Gastrocnemius medialis (tissue), 4 donors: ENCODE data around the gene H2AZ2. TPM values are rescaled to one million over a fixed set of nuclear protein-coding genes. Genes with fewer than 3 reads are reported as not detected.
"Not testable (repeated sequence)": the region's sequence is repeated elsewhere in the genome, so short reads cannot be mapped to it uniquely, and the experiment has no call there.

Experiments used
- ATAC-seq, 2 donors: fragments of 150-250 bp; one replicate each; pipeline ENCODE4 v1.9.1; 2016
- DNase-seq, 2 donors: peaks; one replicate each; pipeline ENCODE4 v3.0.0-alpha.2; 2019
- H3K27ac ChIP-seq, 4 donors: fragments of 200-600 bp; sonication (generic); 1 replicate in 1 of 4; 2 replicates in 3 of 4; pipeline ENCODE4 v1.5.1; 2016 to 2018; ENCODE audit warnings: mild to moderate bottlenecking in 2 of 4, moderate library complexity in 1 of 4
- H3K27me3 ChIP-seq, 3 donors: fragments of 200-600 bp; sonication (generic) in 2 of 3; 1 replicate in 1 of 3; 2 replicates in 2 of 3; pipeline versions ENCODE4 v1.5.1 to v1.6.0; 2016 to 2019; ENCODE audit warnings: mild to moderate bottlenecking in 1 of 3, moderate library complexity in 1 of 3
- H3K36me3 ChIP-seq, 2 donors: fragments of 200-600 bp; sonication (generic) in 1 of 2; one replicate each; pipeline ENCODE4 v1.5.1; 2017 to 2018
- H3K4me1 ChIP-seq, 2 donors: fragments of 200-600 bp; sonication (generic) in 1 of 2; one replicate each; pipeline ENCODE4 v1.5.1; 2016 to 2017; ENCODE audit warnings: mild to moderate bottlenecking in 2 of 2
- H3K4me3 ChIP-seq, 4 donors: fragments of 200-600 bp; sonication (generic) in 3 of 4; 1 replicate in 1 of 4; 2 replicates in 3 of 4; pipeline ENCODE4 v1.5.1; 2016 to 2019; ENCODE audit warnings: mild to moderate bottlenecking in 2 of 4
- H3K9me3 ChIP-seq, 3 donors: fragments of 200-600 bp; sonication (generic) in 2 of 3; 1 replicate in 1 of 3; 2 replicates in 2 of 3; pipeline ENCODE4 v1.5.1; 2016 to 2019
- CTCF ChIP-seq, 5 experiments: fragments of 450-650 bp in 3 of 5; fragments of 200-600 bp in 2 of 5; sonication (generic) in 2 of 5; IDR thresholded peaks in 4 of 5; conservative IDR thresholded peaks in 1 of 5; 1 replicate in 4 of 5; 2 replicates in 1 of 5; pipeline ENCODE4 v1.5.1; 2016 to 2019; ENCODE audit warnings: antibody characterized with exemption in 5 of 5, mild to moderate bottlenecking in 3 of 5, moderate library complexity in 3 of 5
- POLR2A ChIP-seq, 2 donors: fragments of 450-650 bp; IDR thresholded peaks; one replicate each; pipeline ENCODE4 v1.6.1; 2017; ENCODE audit warnings: antibody characterized with exemption in 2 of 2, mild to moderate bottlenecking in 2 of 2, moderate library complexity in 2 of 2
- in situ Hi-C, 4 donors: fragments of 200-750 bp; cut with MboI; loops; one replicate each; pipeline versions ENCODE4 v1.15.0 to v1.8.0; 2017; ENCODE audit warnings: low sequenced_read_pairs in 4 of 4
- intact Hi-C: fragments of 100-400 bp; cut with DNase I; formaldehyde crosslinking; loops from one replicate; pipeline ENCODE4 v1.15.1; 2023; ENCODE audit warnings: low total_unique reads
- total RNA-seq, 4 donors: library from RNA; depleted of rRNA; stranded (reverse); fragments of >200 nt; gene quantifications; one replicate each; pipeline versions ENCODE4 v1.1.0 to v1.2.3, GENCODE V29; 2016

H2AZ2 gene
- total RNA-seq, 4 donors from 2014 or later = 83.0 to 147 (median 132) TPM

GRCh38 chr7:44875241-44875640, 27.4 kb upstream of the H2AZ2 start:
- intact Hi-C loops (no loop called here), in situ Hi-C loops (no loop called here)
- H3K4me1 ChIP-seq = peaks cover 17 to 34% of the 10 kb centered on the region in 2 donors
- ATAC-seq (no peak), DNase-seq (no peak)
- H3K27me3 ChIP-seq = no peaks in the 10 kb centered on the region
- no peak overlapping the region for H3K4me3 ChIP-seq
- TF ChIP-seq POLR2A (IDR thresholded peaks at IDR 0.05) (no peak), CTCF (IDR thresholded peaks at IDR 0.05 in 4 of 5, conservative IDR thresholded peaks at IDR 0.05 in 1 of 5) (no peak)
- H3K36me3 ChIP-seq = no peaks in the 10 kb centered on the region
- no peaks in the 10 kb centered on the region for H3K9me3 ChIP-seq
- H3K27ac ChIP-seq = no peak overlapping the region

- Histone ChIP-seq H3K4me3 (no peak overlapping the region), H3K27ac (no peak overlapping the region), H3K4me1 (peaks cover 4 to 17% of the 10 kb centered on the region in 2 donors), H3K27me3 (no peaks in the 10 kb centered on the region), H3K9me3 (no peaks in the 10 kb centered on the region), H3K36me3 (no peaks in the 10 kb centered on the region)
- in situ Hi-C loops (loop anchor here in 1 of 4 donors (25.0 kb wide), 1 partner anchor 265 kb away; no protein-coding TSS in a partner anchor), intact Hi-C loops (no loop called here)
- ATAC-seq (no peak), DNase-seq (no peak)
- TF ChIP-seq CTCF (IDR thresholded peaks at IDR 0.05 in 4 of 5, conservative IDR thresholded peaks at IDR 0.05 in 1 of 5) (no peak), POLR2A (IDR thresholded peaks at IDR 0.05) (no peak)
Measured at GRCh38 chr7:44872787-44873186, 24.9 kb upstream of the H2AZ2 start.

GRCh38 chr7:44871918-44872317, 24.0 kb upstream of the H2AZ2 start:
- in situ Hi-C loops = loop anchor here in 1 of 4 donors (25.0 kb wide), 1 partner anchor 265 kb away; no protein-coding TSS in a partner anchor

GRCh38 chr7:44870780-44871179, 22.9 kb upstream of the H2AZ2 start:
- H3K4me3 ChIP-seq, ATAC-seq, DNase-seq, intact Hi-C loops, H3K9me3 ChIP-seq, H3K36me3 ChIP-seq, H3K27ac ChIP-seq, H3K27me3 ChIP-seq: not testable (repeated sequence)
- in situ Hi-C loops = loop anchor here in 1 of 4 donors (25.0 kb wide), 1 partner anchor 267 kb away; no protein-coding TSS in a partner anchor
- peaks cover 17 to 18% of the 10 kb centered on the region in 2 donors for H3K4me1 ChIP-seq

More at GRCh38 chr7:44871918-44872317, 24.0 kb upstream of the H2AZ2 start:
- H3K36me3 ChIP-seq, H3K27me3 ChIP-seq, H3K4me3 ChIP-seq, H3K27ac ChIP-seq, ATAC-seq, H3K9me3 ChIP-seq, DNase-seq, intact Hi-C loops: not testable (repeated sequence)
- H3K4me1 ChIP-seq = peaks cover 13 to 24% of the 10 kb centered on the region in 2 donors

GRCh38 chr7:44870336-44870735, 22.4 kb upstream of the H2AZ2 start:
- intact Hi-C loops, H3K36me3 ChIP-seq, H3K27ac ChIP-seq, H3K4me3 ChIP-seq, ATAC-seq, H3K9me3 ChIP-seq, H3K27me3 ChIP-seq, DNase-seq: not testable (repeated sequence)
- H3K4me1 ChIP-seq = peaks cover 14 to 17% of the 10 kb centered on the region in 2 donors
- in situ Hi-C loops = loop anchor here in 1 of 4 donors (25.0 kb wide), 1 partner anchor 267 kb away; no protein-coding TSS in a partner anchor

- in situ Hi-C loops (loop anchor here in 1 of 4 donors (25.0 kb wide), 1 partner anchor 270 kb away; no protein-coding TSS in a partner anchor), intact Hi-C loops (no loop called here)
- Histone ChIP-seq H3K4me3 (no peak overlapping the region), H3K27ac (peak overlapping the region; percentile 78 to 87 (median 82)), H3K9me3 (no peaks in the 10 kb centered on the region), H3K27me3 (no peaks in the 10 kb centered on the region), H3K4me1 (peaks cover 14 to 17% of the 10 kb centered on the region in 2 donors), H3K36me3 (no peaks in the 10 kb centered on the region)
- TF ChIP-seq POLR2A (IDR thresholded peaks at IDR 0.05) (no peak), CTCF (IDR thresholded peaks at IDR 0.05 in 4 of 5, conservative IDR thresholded peaks at IDR 0.05 in 1 of 5) (no peak)
- ATAC-seq (peak; percentile 100), DNase-seq (peak; percentile 71 to 80)
Measured at GRCh38 chr7:44867073-44867995, 19.4 kb upstream of the H2AZ2 start.

GRCh38 chr7:44861949-44862348, 14.1 kb upstream of the H2AZ2 start:
- intact Hi-C loops, H3K4me1 ChIP-seq, H3K4me3 ChIP-seq, ATAC-seq, H3K27me3 ChIP-seq, H3K9me3 ChIP-seq, H3K27ac ChIP-seq, H3K36me3 ChIP-seq, DNase-seq: not testable (repeated sequence)
- in situ Hi-C loops = loop anchor here in 2 of 4 donors (5.0 to 25.0 kb wide), 3 partner anchors 55 to 275 kb away; no protein-coding TSS in a partner anchor
